Adipocyte (in vitro differentiated cells): ENCODE results near the gene RRP8.

Experiments used
- DNase-seq: peaks from one replicate; pipeline ENCODE4 v3.0.0-alpha.2; 2015; ENCODE audit warnings: low read depth
- H3K27me3 ChIP-seq: replicated peaks from 2 replicates; pipeline ENCODE4 v1.7.0; 2013; ENCODE audit warnings: mild to moderate bottlenecking, low read length, moderate library complexity; ENCODE audit not compliant: control insufficient read depth, insufficient read depth
- H3K36me3 ChIP-seq: 2 replicates; pipeline ENCODE4 v1.7.0; 2013; ENCODE audit warnings: low read length, mild to moderate bottlenecking, moderate library complexity; ENCODE audit not compliant: control insufficient read depth, insufficient read depth, severe bottlenecking
- H3K4me1 ChIP-seq: 2 replicates; pipeline ENCODE4 v1.7.0; 2013; ENCODE audit warnings: mild to moderate bottlenecking, low read length, moderate library complexity; ENCODE audit not compliant: control insufficient read depth, insufficient read depth
- H3K4me3 ChIP-seq: 2 replicates; pipeline ENCODE4 v1.7.0; 2013; ENCODE audit warnings: mild to moderate bottlenecking, low read length, moderate library complexity
- H3K9ac ChIP-seq: 2 replicates; pipeline ENCODE4 v1.7.0; 2013; ENCODE audit warnings: mild to moderate bottlenecking, low read length, moderate library complexity
- H3K9me3 ChIP-seq: 2 replicates; pipeline ENCODE4 v1.7.0; 2013; ENCODE audit warnings: mild to moderate bottlenecking, low read length, moderate library complexity; ENCODE audit not compliant: control insufficient read depth

Gene RRP8

DNA sequence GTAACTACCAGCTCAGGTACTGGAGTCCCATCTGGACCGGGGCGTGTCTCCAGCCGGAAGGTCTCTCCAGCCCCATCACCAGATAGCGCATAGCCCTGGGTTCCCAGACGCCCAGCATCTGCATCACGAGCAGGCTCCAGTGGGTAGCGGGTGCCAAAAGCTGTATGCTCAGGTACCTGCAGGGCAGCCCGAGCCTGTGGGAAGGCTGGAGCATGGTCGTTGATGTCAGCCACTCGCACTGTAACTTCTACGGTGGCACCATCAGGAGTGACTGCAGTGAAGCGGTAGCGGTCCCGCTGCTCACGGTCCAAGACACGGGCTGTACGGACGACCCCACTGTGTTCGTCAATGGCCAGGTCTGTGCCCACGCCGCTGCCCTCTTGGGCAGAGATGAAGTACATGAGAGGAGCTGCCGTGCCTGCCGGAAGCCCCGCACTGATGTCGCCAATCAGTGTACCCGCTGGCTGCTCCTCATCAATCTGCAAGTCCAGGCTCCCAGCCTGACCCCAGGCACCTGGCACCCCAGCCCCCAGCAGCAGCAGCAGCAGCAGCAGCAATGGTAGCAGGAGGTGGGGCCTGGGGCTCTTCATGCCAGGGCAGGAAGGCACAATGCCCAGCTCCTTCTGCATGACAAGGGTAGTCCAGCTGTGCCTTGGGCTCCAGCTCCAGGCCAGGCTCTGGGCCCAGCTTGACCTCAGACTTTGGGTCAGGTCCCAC lies 37.7 kb upstream of the RRP8 start:
- Histone ChIP-seq H3K36me3 (no peaks in the 10 kb centered on the region), H3K27me3 (peaks cover 39% of the 10 kb centered on the region), H3K9me3 (no peaks in the 10 kb centered on the region), H3K4me1 (peaks cover 17% of the 10 kb centered on the region), H3K9ac (no peak overlapping the region), H3K4me3 (no peak overlapping the region)
- no peak for DNase-seq

DNA sequence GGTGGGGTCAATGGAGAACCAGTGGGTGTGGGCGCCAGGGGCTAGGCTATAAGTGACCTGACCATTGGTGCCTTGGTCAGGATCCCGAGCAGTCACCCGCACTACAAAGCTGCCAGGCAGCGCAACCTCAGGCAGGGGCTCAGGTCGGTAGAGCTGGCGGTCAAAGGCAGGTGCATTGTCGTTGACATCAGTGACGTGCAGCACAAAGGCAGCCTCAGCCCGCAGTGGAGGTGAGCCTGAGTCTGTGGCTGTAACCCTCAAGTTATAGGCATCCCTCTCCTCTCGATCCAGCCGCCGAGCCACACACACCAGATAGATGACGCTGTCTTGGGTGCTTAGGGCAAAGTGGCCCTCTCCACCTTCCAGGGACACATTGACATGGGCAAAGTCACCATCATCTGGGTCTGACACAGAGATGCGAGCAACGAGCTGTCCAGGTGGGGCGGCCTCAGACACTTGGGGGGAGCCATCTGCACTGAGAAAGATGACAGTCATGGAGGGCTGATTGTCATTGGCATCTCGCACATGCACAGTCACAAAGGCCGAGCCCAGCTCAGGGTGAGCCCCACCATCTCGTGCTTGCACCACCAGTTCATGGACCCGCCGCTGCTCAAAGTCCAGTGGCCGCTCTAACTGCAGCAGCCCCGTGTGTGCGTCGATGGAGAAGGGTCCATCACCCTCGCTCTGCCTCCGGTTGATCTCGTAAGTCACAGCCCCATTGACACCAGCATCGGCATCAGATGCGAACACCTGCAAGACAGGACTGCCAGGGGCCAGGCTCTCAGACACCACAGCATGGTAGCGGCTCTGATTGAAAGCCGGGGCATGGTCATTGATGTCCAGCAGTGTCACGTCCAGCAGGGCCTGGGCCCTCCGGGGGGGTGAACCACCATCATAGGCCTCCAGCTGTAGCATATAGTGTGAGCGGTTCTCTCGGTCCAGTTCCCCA lies 36.9 kb upstream of the RRP8 start:
- no peak overlapping the region for H3K9ac ChIP-seq
- no peaks in the 10 kb centered on the region for H3K36me3 ChIP-seq
- H3K4me3 ChIP-seq: no peak overlapping the region
- DNase-seq: no peak
- peaks cover 18% of the 10 kb centered on the region for H3K4me1 ChIP-seq
- H3K27me3 ChIP-seq: peaks cover 35% of the 10 kb centered on the region
- H3K9me3 ChIP-seq: no peaks in the 10 kb centered on the region

DNA sequence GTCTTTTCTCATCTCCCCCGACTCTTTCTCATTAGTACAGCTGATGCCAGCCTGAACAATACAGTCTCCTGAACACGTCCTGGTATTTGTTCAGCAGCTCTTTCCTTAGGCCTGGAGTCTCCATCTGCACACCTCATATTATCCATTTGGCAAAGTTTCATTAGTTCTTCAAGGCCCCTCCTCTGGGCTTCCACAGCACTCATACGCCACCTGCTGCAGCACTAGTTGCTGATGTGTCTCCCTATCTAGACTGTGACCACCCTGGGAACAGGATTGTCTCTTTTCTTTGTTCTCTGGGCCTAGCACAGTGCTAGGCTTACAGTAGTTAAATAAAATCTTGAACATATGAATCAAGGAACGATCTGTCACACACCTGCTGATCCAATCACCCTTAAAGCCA lies 35.0 kb upstream of the RRP8 start:
- H3K36me3 ChIP-seq: no peaks in the 10 kb centered on the region
- no peak overlapping the region for H3K9ac ChIP-seq
- peaks cover 16% of the 10 kb centered on the region for H3K27me3 ChIP-seq
- no peak overlapping the region for H3K4me3 ChIP-seq
- H3K9me3 ChIP-seq: no peaks in the 10 kb centered on the region
- peaks cover 22% of the 10 kb centered on the region for H3K4me1 ChIP-seq
- no peak for DNase-seq

DNA sequence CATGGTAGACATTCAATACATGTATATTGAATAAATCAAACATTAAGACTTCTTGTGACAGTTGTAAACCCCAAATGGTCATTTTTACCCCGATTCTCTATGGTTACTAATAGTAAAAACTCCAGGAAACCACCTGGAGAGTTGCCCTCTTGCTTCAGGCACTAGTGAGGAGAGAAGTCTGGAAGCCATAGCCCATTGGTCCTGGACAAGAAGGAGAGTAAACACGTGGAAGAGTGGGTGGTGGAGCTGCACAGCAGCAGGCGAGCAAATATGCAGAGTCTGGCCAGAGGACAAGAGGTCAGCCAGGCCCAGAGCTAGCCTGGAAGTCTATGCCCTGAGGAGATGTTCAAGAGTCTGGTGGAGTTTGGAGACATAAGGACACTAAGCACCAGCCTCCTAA lies 34.5 kb upstream of the RRP8 start:
- Histone ChIP-seq H3K27me3 (peaks cover 10% of the 10 kb centered on the region), H3K9me3 (no peaks in the 10 kb centered on the region), H3K9ac (no peak overlapping the region), H3K4me3 (no peak overlapping the region), H3K36me3 (no peaks in the 10 kb centered on the region), H3K4me1 (peaks cover 22% of the 10 kb centered on the region)
- peak; percentile 80 for DNase-seq

DNA sequence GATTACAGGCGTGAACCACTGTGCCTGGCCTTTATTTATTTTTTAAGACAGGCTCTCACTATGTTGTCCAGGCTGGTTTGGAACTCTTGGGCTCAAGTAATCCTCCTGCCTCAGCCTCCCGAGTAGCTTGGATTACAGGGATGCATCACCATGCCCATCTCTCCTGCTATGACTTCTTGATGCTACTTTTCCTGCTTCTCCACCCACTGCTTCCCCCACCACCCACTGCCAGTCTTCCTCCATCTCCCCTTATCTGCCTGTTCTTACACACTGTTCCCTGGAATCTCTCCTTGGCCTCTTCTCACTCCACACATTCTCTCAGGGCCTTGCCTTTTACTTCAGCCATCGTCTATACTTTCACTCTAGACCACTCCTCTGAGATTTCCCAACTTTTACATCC lies 33.1 kb upstream of the RRP8 start:
- DNase-seq: no peak
- no peaks in the 10 kb centered on the region for H3K9me3 ChIP-seq
- no peak overlapping the region for H3K4me3 ChIP-seq

DNA sequence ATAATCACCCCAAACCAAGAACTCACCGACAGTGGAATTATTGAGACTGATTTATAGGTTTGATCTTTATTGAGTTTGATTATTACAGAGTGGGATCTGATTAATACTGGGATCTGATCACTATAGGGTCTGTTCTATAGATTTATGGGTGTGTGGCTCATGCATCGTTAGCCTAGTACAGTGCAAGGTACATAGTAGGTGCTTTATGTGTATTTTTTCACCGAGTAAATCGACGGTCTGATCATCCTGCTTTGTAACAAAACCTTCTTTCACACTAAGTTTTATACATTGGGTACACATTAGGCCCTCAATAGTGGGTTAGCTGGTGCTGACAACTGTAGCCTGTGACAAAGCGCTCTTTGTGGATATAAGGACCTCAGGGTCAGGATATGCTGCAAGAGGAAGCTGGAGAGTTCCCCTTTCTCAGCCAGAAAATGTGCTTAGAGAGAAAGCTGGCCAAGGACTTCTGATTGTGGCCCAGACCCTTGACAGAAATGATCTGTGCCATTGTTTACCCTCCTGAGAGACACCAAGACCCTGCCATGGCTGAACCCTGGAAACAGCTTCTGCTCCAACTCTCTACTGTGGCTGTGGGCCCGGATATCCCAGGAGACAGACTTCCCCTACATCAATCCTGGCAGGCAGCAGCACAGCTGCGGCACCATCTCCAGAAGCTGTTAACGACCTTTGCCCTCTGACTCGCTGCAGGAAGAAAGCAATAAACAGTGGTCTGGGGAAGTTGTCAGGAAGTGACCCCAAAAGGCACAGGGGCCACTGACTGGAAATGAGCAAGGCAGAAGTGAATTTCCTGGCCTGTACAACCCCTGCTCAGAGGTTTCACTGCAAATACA lies 31.9 kb upstream of the RRP8 start:
- Histone ChIP-seq H3K36me3 (no peaks in the 10 kb centered on the region), H3K9me3 (no peaks in the 10 kb centered on the region), H3K4me3 (no peak overlapping the region), H3K27me3 (no peaks in the 10 kb centered on the region), H3K4me1 (peaks cover 22% of the 10 kb centered on the region), H3K9ac (no peak overlapping the region)
- DNase-seq: no peak

More for the DNA sequence above, 33.1 kb upstream of the RRP8 start:
- no peak overlapping the region for H3K9ac ChIP-seq
- peaks cover 22% of the 10 kb centered on the region for H3K4me1 ChIP-seq
- H3K36me3 ChIP-seq: no peaks in the 10 kb centered on the region
- peaks cover 7% of the 10 kb centered on the region for H3K27me3 ChIP-seq

DNA sequence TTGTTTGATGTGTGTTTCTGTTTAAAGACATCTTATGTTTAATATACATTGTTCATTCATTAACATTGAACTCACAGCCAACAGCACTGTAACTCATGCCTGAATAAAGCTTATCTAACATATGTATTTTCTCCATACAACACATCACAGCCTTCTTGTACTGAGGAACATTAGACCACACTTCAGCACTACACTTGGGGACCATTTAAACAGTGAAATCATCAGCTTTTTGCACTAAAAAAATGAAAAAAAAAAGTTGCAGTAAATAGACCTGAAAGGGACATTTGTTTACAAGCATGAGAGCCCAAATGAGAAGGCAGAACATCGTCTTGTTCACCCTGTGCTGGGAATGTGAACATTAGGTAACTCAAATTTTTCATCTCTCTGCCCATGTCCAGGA lies 31.1 kb upstream of the RRP8 start:
- Histone ChIP-seq H3K4me3 (no peak overlapping the region), H3K36me3 (no peaks in the 10 kb centered on the region), H3K9me3 (no peaks in the 10 kb centered on the region), H3K27me3 (no peaks in the 10 kb centered on the region), H3K9ac (no peak overlapping the region), H3K4me1 (peaks cover 22% of the 10 kb centered on the region)
- DNase-seq: no peak

DNA sequence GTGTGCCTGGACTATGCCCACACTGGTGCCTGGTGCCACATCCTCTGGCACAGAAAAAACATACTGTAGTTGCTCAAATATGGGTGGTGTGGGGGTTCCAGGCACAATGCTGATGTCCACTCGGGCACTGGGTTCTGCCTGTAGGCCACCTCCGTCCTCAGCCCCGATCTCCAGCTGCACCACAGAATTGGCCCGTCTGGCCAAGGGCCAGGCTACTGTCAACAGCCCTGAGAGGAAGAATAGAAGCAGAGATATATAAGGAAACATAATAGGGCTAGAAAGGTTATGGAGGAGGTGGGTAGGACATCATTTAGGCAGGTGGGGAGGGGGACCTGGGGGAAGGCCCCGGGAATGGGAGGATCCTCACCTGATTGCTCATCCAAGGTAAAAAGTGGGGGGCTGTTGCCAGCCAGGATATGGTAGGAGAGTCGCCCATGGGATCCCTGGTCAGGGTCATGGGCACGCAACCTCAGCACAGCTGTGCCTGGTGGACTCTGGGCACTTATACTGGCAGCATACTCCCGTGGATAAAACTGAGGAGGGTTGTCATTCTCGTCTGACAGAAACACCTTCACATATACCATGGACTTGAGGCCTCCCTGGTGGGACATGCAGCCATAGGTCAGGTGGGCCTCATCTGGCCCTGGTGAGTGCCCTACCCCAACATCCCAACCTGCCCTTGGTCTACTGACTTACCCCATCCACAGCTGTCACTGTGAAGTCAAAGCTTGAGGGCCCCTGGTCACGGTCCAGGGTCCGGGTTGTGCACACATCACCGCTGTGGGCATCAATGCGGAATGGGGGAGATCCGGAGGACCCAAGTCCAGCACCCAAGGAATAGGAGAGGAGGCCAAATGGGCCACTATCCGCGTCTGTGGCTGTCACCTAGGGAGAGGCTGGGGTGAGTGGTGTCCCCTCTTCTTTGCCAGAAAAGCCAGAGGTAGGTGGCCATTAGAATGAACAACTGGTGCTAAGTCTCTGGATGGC lies 30.3 kb upstream of the RRP8 start:
- DNase-seq: no peak

DNA sequence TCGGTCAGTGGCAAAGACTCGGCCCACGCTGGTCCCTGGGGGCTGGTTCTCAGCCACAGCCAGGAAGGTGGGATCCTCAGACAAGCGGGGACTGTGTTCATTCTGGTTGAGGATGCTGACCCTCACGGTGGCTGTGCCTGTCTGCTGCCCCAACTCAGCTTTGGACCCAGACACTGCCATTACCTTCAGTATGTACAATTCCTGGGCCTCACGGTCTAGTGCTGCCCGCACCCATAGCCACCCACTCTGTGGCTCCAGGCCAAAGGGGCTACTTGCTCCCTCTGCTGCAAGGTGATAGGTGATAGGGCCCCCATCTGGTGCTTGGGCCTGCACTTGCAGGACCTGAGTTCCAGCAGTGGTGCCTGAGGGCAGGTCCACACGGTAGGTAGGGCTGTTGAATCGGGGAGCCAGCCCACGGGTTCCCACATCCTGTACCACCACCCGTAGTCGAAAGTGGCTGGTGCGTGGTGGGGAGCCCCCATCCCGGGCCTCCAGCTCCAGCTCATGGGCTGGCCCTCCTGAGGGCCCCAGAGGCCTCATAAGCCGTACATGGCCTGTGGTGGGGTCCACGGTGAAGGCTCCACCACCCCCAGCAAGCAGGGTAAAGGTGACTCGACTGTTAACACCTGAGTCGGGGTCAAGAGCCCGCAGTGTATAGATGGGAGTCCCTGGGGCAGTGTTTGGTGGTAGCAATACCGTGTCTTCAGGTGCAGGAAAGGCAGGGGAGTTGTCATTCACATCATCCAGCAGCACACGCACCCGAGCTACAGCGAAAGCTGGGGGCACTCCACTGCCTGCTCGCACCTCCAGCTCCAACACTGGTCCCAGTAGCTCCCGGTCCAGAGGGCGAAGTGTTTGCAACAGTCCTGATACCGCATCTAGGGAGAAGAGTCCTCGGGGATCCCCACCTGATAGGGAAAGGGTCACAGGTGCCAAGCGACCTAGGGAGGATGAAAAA lies 29.0 kb upstream of the RRP8 start:
- no peaks in the 10 kb centered on the region for H3K9me3 ChIP-seq
- H3K9ac ChIP-seq: no peak overlapping the region
- no peaks in the 10 kb centered on the region for H3K36me3 ChIP-seq
- H3K4me1 ChIP-seq: peaks cover 11% of the 10 kb centered on the region
- no peak overlapping the region for H3K4me3 ChIP-seq
- no peak for DNase-seq
- no peaks in the 10 kb centered on the region for H3K27me3 ChIP-seq

More for the DNA sequence above, 30.3 kb upstream of the RRP8 start:
- Histone ChIP-seq H3K4me3 (no peak overlapping the region), H3K9me3 (no peaks in the 10 kb centered on the region), H3K36me3 (no peaks in the 10 kb centered on the region), H3K4me1 (peaks cover 22% of the 10 kb centered on the region), H3K9ac (no peak overlapping the region), H3K27me3 (no peaks in the 10 kb centered on the region)
